Measurements from ENCODE around the gene ZNF587B.
"Not testable (repeated sequence)": the region's sequence is repeated elsewhere in the genome, so short reads cannot be mapped to it uniquely, and the experiment has no call there.

ZNF587B gene

DNA sequence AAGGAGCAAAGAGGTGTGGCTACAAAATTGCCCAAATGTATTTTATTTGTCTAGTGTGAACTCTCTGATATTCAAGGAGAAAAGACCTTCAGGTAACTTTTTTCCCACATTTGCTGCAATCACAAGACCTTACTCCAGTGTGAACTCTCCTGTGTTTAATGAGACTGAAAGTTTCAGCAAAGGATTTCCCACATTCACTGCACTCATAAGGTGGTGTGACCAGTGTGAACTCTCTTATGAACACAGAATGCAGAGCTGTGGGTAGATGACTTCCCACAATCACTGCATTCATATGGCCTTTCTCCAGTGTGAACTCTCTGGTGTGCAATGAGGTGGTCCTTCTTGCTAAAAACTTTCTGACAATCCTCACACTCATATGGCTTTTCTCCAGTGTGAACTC lies 42.4 kb downstream of the ZNF587B start:
- no peak for DNase-seq

DNA sequence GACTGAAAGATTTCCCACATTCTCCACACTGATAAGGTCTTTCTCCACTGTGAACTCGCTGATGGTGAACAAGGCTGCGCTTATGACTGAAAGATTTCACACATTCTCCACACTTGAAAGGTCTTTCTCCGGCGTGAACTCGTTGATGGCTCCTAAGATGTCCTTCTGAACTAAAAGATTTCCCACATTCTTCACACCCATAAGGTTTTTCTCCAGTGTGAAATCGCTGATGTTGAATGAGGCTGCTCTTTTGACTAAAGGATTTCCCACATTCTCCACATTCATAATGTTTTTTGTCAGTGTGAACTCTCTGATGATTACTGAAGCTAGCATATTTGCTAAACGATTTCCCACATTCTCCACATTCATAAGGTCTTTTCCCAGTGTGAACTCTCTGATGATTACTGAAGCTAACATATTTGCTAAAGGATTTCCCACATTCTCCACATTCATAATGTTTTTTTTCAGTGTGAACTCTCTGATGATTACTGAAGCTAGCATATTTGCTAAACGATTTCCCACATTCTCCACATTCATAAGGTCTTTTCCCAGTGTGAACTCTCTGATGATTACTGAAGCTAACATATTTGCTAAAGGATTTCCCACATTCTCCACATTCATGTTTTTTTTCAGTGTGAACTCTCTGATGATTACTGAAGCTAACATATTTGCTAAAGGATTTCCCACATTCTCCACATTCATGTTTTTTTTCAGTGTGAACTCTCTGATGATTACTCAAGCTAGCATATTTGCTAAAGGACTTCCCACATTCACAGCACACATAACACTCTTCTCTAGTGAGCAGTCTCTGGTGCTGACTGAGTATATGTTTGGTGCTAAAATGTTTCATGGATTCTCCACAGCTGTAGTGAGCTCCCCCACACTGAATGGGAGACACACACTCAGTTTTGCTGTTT lies 44.0 kb downstream of the ZNF587B start:
- not testable (repeated sequence) for DNase-seq

- DNase-seq: no peak
Measured at GRCh38 chr19:57886046-57886445, 55.9 kb downstream of the ZNF587B start.

- no peak for DNase-seq
Measured at GRCh38 chr19:57887195-57887941, 57.3 kb downstream of the ZNF587B start.

DNA sequence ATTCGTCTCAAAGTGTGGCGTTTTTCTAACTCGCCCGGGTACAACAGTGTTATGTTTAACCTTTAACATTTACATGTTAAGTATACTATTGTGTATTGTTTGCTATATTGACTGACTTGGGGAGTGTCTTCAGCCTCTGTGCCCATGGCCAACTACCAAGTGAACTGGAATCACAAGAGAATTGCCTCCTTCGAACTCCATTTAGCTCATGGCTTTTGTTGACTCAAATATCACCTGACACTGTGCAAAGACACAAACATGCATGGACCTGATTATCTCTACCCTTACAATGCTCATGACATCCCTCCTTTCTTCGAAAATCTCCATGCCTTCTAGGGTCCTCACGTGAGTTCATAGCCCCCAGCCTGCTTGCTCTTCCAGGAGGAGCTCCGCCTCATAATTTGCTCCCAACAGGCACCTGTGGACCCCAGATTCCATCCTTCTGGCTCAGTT lies 58.0 kb downstream of the ZNF587B start:
- DNase-seq: no peak

GRCh38 chr19:57888560-57889231 lies 58.6 kb downstream of the ZNF587B start, which contains the start of gene ZNF814:
Gene ZNF814 (minus strand): TSS chr19:57889037. CDS start chr19:57888802, 235 bp downstream.
- DNase-seq: peak; percentile 90

DNA sequence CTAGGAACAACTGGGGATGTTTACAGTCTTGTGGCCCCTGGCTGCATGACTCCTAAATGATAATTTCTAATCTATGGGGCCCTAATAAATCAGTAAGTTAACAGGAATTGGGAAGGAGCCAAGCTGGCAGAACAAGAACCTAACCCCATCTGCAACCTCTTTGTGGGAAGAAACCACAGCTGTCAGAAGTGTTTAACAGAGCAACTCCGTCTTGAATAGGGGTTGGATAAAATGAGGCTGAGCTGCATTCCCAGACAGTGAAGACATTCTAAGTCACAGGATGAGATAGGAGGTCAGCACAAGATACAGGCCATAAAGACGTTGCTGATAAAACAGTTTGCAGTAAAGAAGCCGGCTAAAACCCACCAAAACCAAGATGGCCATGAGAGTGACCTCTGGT lies 60.6 kb downstream of the ZNF587B start:
- not testable (repeated sequence) for DNase-seq
